ENCODE data around the gene TNFRSF25. TPM values are rescaled to one million over a fixed set of nuclear protein-coding genes. Genes with fewer than 3 reads are reported as not detected.

TNFRSF25 gene
- total and polyA plus RNA-seq, 2 donors (not counting 3 experiments of a cell fraction or from before 2014, with no cell fraction given), result 33.9 to 38.8 TPM

GRCh38 chr1:6495041-6495441 lies 29.1 kb upstream of the TNFRSF25 start:
- TF ChIP-seq MAX (IDR thresholded peaks at IDR 0.05; ENCODE audit: insufficient read depth, insufficient read length) (no peak), GATA2 (IDR thresholded peaks at IDR 0.05; ENCODE audit: insufficient read depth, insufficient read length, low read depth, low read length) (no peak), POLR2A (IDR thresholded peaks at IDR 0.05; ENCODE audit: low read depth, low read length) (no peak), CTCF (IDR thresholded peaks at IDR 0.05; ENCODE audit: extremely low read depth in 1 of 2, insufficient read depth in 1 of 2, low read depth in 1 of 2, low read length in 2 of 2) (no peak), POLR2AphosphoS5 (IDR thresholded peaks at IDR 0.05; ENCODE audit: insufficient read depth, low read depth, low read length) (no peak), MYC (IDR thresholded peaks at IDR 0.05; ENCODE audit: low read depth, low read length) (no peak), FOS (IDR thresholded peaks at IDR 0.05; ENCODE audit: borderline replicate concordance, insufficient read depth, low read length) (no peak), EZH2 (IDR thresholded peaks at IDR 0.05; ENCODE audit: borderline replicate concordance, low read depth, low read length, severe bottlenecking) (no peak), JUN (IDR thresholded peaks at IDR 0.05; ENCODE audit: borderline replicate concordance, insufficient read depth, insufficient read length, low read depth) (no peak)
- FAIRE-seq, result no peak
- Histone ChIP-seq H3K9ac (replicated peaks; ENCODE audit: extremely low read depth, insufficient read depth, low read length) (no peak overlapping the region), H3K4me2 (ENCODE audit: insufficient read depth, low read length) (no peak overlapping the region), H3K27ac (ENCODE audit: insufficient read depth, low read depth, low read length) (no peak overlapping the region), H3K9me1 (replicated peaks; ENCODE audit: control insufficient read depth, extremely low read depth, insufficient read depth, low read length) (no peaks in the 10 kb centered on the region), H3K36me3 (ENCODE audit: control insufficient read depth in 2 of 2, extremely low read depth in 1 of 2, insufficient read depth in 2 of 2, low read length in 2 of 2) (no peaks in the 10 kb centered on the region), H3K9me3 (replicated peaks; ENCODE audit: control insufficient read depth, insufficient read depth, low read length) (no peaks in the 10 kb centered on the region), H3K4me1 (ENCODE audit: control insufficient read depth, extremely low read depth, insufficient read depth, low read length) (peaks cover 42% of the 10 kb centered on the region), H3K27me3 (ENCODE audit: control insufficient read depth in 2 of 2, insufficient read depth in 2 of 2, low read length in 2 of 2) (no peaks in the 10 kb centered on the region), H3K79me2 (ENCODE audit: control insufficient read depth, insufficient read depth, low read length) (no peaks in the 10 kb centered on the region), H4K20me1 (replicated peaks; ENCODE audit: control insufficient read depth, extremely low read depth, insufficient read depth, low read length) (no peaks in the 10 kb centered on the region), H2AFZ (ENCODE audit: low read depth, low read length) (no peak overlapping the region), H3K4me3 (replicated peaks in 1 of 3; ENCODE audit: insufficient read depth in 1 of 3, low read depth in 1 of 3, low read length in 3 of 3) (no peak overlapping the region)
- POLR2A ChIA-PET, result no interaction called here
- BruUV-seq (replicated peaks), result no TSS peak
- no peak for DNase-seq (ENCODE audit: low read depth, low spot score)
- CTCF ChIA-PET, result interaction anchor here (1.5 to 10.9 kb wide), 2 partner anchors 9 to 28 kb away, joined by 6 to 113 read pairs; no protein-coding TSS in a partner anchor
- dilution Hi-C loops (cut with MboI; ENCODE audit: extremely low pct_ligation_motif_present, low sequenced_read_pairs), result no loop called here
- intact Hi-C loops (cut with micrococcal nuclease), result loop anchor here (10.0 kb wide), 1 partner anchor 290 kb away; the partner anchor contains the start of gene CAMTA1
